ENCODE measurements around the gene ACOXL.
"Not testable (repeated sequence)": the region's sequence is repeated elsewhere in the genome, so short reads cannot be mapped to it uniquely, and the experiment has no call there.

The ACOXL gene

GRCh38 chr2:111072220-111072871, 340.0 kb downstream of the ACOXL start:
- H3K4me2 ChIP-seq (ENCODE audit: low read length): peak overlapping the region; percentile 66
- peak overlapping the region; percentile 19 for H3K9ac ChIP-seq (ENCODE audit: low read depth, low read length)
- peaks cover 33% of the 10 kb centered on the region for H3K27me3 ChIP-seq (ENCODE audit: control insufficient read depth, insufficient read depth, low read length)

GRCh38 chr2:111082659-111083058, 350.3 kb downstream of the ACOXL start:
- not testable (repeated sequence) for H3K4me3 ChIP-seq (ENCODE audit: low read length); H3K9me3 ChIP-seq (replicated peaks; ENCODE audit: low read length); H3K4me2 ChIP-seq (ENCODE audit: low read length); H3K9ac ChIP-seq (ENCODE audit: low read depth, low read length); H3K36me3 ChIP-seq (ENCODE audit: insufficient read depth, low read length); H3K4me1 ChIP-seq (ENCODE audit: control insufficient read depth, insufficient read depth, low read length)
- H3K27me3 ChIP-seq (ENCODE audit: control insufficient read depth, insufficient read depth, low read length): peaks cover 50% of the 10 kb centered on the region

More at GRCh38 chr2:111072220-111072871, 340.0 kb downstream of the ACOXL start:
- H3K9me3 ChIP-seq (replicated peaks; ENCODE audit: low read length): peaks cover 4% of the 10 kb centered on the region
- no peaks in the 10 kb centered on the region for H3K36me3 ChIP-seq (ENCODE audit: insufficient read depth, low read length)
- peaks cover 21% of the 10 kb centered on the region for H3K4me1 ChIP-seq (ENCODE audit: control insufficient read depth, insufficient read depth, low read length)
- peak overlapping the region; percentile 10 for H3K4me3 ChIP-seq (ENCODE audit: low read length)

GRCh38 chr2:111091811-111092211, 359.4 kb downstream of the ACOXL start:
- no peak overlapping the region for H3K9ac ChIP-seq (ENCODE audit: low read depth, low read length)
- no peaks in the 10 kb centered on the region for H3K9me3 ChIP-seq (replicated peaks; ENCODE audit: low read length)
- H3K4me1 ChIP-seq (ENCODE audit: control insufficient read depth, insufficient read depth, low read length): no peaks in the 10 kb centered on the region
- no peak overlapping the region for H3K4me2 ChIP-seq (ENCODE audit: low read length)
- H3K36me3 ChIP-seq (ENCODE audit: insufficient read depth, low read length): no peaks in the 10 kb centered on the region
- H3K4me3 ChIP-seq (ENCODE audit: low read length): no peak overlapping the region
- H3K27me3 ChIP-seq (ENCODE audit: control insufficient read depth, insufficient read depth, low read length): peaks cover 69% of the 10 kb centered on the region

GRCh38 chr2:111094691-111095090, 362.3 kb downstream of the ACOXL start:
- Histone ChIP-seq H3K36me3 (ENCODE audit: insufficient read depth, low read length) (no peaks in the 10 kb centered on the region), H3K9ac (ENCODE audit: low read depth, low read length) (no peak overlapping the region), H3K4me2 (ENCODE audit: low read length) (no peak overlapping the region), H3K4me1 (ENCODE audit: control insufficient read depth, insufficient read depth, low read length) (no peaks in the 10 kb centered on the region), H3K27me3 (ENCODE audit: control insufficient read depth, insufficient read depth, low read length) (peaks cover 76% of the 10 kb centered on the region), H3K9me3 (replicated peaks; ENCODE audit: low read length) (no peaks in the 10 kb centered on the region), H3K4me3 (ENCODE audit: low read length) (no peak overlapping the region)

GRCh38 chr2:111095434-111095833, 363.1 kb downstream of the ACOXL start:
- peaks cover 76% of the 10 kb centered on the region for H3K27me3 ChIP-seq (ENCODE audit: control insufficient read depth, insufficient read depth, low read length)
- H3K4me2 ChIP-seq (ENCODE audit: low read length): no peak overlapping the region
- no peak overlapping the region for H3K9ac ChIP-seq (ENCODE audit: low read depth, low read length)
- no peaks in the 10 kb centered on the region for H3K36me3 ChIP-seq (ENCODE audit: insufficient read depth, low read length)
- no peaks in the 10 kb centered on the region for H3K4me1 ChIP-seq (ENCODE audit: control insufficient read depth, insufficient read depth, low read length)
- H3K9me3 ChIP-seq (replicated peaks; ENCODE audit: low read length): no peaks in the 10 kb centered on the region
- no peak overlapping the region for H3K4me3 ChIP-seq (ENCODE audit: low read length)

- Histone ChIP-seq H3K9me3 (replicated peaks; ENCODE audit: low read length) (no peaks in the 10 kb centered on the region), H3K4me2 (ENCODE audit: low read length) (no peak overlapping the region), H3K4me1 (ENCODE audit: control insufficient read depth, insufficient read depth, low read length) (no peaks in the 10 kb centered on the region), H3K27me3 (ENCODE audit: control insufficient read depth, insufficient read depth, low read length) (peaks cover 76% of the 10 kb centered on the region), H3K36me3 (ENCODE audit: insufficient read depth, low read length) (no peaks in the 10 kb centered on the region), H3K4me3 (ENCODE audit: low read length) (no peak overlapping the region), H3K9ac (ENCODE audit: low read depth, low read length) (no peak overlapping the region)
Measured at GRCh38 chr2:111099402-111099801, 367.0 kb downstream of the ACOXL start.

GRCh38 chr2:111100087-111100764, 367.9 kb downstream of the ACOXL start:
- Histone ChIP-seq H3K9ac (ENCODE audit: low read depth, low read length) (no peak overlapping the region), H3K36me3 (ENCODE audit: insufficient read depth, low read length) (no peaks in the 10 kb centered on the region), H3K4me3 (ENCODE audit: low read length) (no peak overlapping the region), H3K27me3 (ENCODE audit: control insufficient read depth, insufficient read depth, low read length) (peaks cover 78% of the 10 kb centered on the region), H3K9me3 (replicated peaks; ENCODE audit: low read length) (no peaks in the 10 kb centered on the region), H3K4me2 (ENCODE audit: low read length) (no peak overlapping the region), H3K4me1 (ENCODE audit: control insufficient read depth, insufficient read depth, low read length) (no peaks in the 10 kb centered on the region)

GRCh38 chr2:111100765-111101162, 368.4 kb downstream of the ACOXL start:
- H3K9me3 ChIP-seq (replicated peaks; ENCODE audit: low read length): no peaks in the 10 kb centered on the region
- H3K4me2 ChIP-seq (ENCODE audit: low read length): no peak overlapping the region
- no peaks in the 10 kb centered on the region for H3K4me1 ChIP-seq (ENCODE audit: control insufficient read depth, insufficient read depth, low read length)
- H3K4me3 ChIP-seq (ENCODE audit: low read length): no peak overlapping the region
- peaks cover 80% of the 10 kb centered on the region for H3K27me3 ChIP-seq (ENCODE audit: control insufficient read depth, insufficient read depth, low read length)
- H3K9ac ChIP-seq (ENCODE audit: low read depth, low read length): no peak overlapping the region
- no peaks in the 10 kb centered on the region for H3K36me3 ChIP-seq (ENCODE audit: insufficient read depth, low read length)

- Histone ChIP-seq H3K4me2 (ENCODE audit: low read length) (no peak overlapping the region), H3K4me3 (ENCODE audit: low read length) (no peak overlapping the region), H3K9ac (ENCODE audit: low read depth, low read length) (no peak overlapping the region), H3K36me3 (ENCODE audit: insufficient read depth, low read length) (no peaks in the 10 kb centered on the region), H3K27me3 (ENCODE audit: control insufficient read depth, insufficient read depth, low read length) (peaks cover 81% of the 10 kb centered on the region), H3K9me3 (replicated peaks; ENCODE audit: low read length) (no peaks in the 10 kb centered on the region), H3K4me1 (ENCODE audit: control insufficient read depth, insufficient read depth, low read length) (no peaks in the 10 kb centered on the region)
Measured at GRCh38 chr2:111101592-111101991, 369.2 kb downstream of the ACOXL start.

GRCh38 chr2:111102216-111102615, 369.8 kb downstream of the ACOXL start:
- H3K4me1 ChIP-seq (ENCODE audit: control insufficient read depth, insufficient read depth, low read length): no peaks in the 10 kb centered on the region
- H3K36me3 ChIP-seq (ENCODE audit: insufficient read depth, low read length): no peaks in the 10 kb centered on the region
- H3K4me2 ChIP-seq (ENCODE audit: low read length): no peak overlapping the region
- H3K9me3 ChIP-seq (replicated peaks; ENCODE audit: low read length): no peaks in the 10 kb centered on the region
- H3K4me3 ChIP-seq (ENCODE audit: low read length): no peak overlapping the region
- no peak overlapping the region for H3K9ac ChIP-seq (ENCODE audit: low read depth, low read length)
- H3K27me3 ChIP-seq (ENCODE audit: control insufficient read depth, insufficient read depth, low read length): peaks cover 82% of the 10 kb centered on the region

GRCh38 chr2:111105926-111106325, 373.6 kb downstream of the ACOXL start:
- Histone ChIP-seq H3K27me3 (ENCODE audit: control insufficient read depth, insufficient read depth, low read length) (peaks cover 66% of the 10 kb centered on the region), H3K36me3 (ENCODE audit: insufficient read depth, low read length) (no peaks in the 10 kb centered on the region)

GRCh38 chr2:111106706-111107105, 374.3 kb downstream of the ACOXL start:
- Histone ChIP-seq H3K9ac (ENCODE audit: low read depth, low read length) (no peak overlapping the region), H3K4me1 (ENCODE audit: control insufficient read depth, insufficient read depth, low read length) (no peaks in the 10 kb centered on the region), H3K9me3 (replicated peaks; ENCODE audit: low read length) (no peaks in the 10 kb centered on the region), H3K27me3 (ENCODE audit: control insufficient read depth, insufficient read depth, low read length) (peaks cover 70% of the 10 kb centered on the region), H3K36me3 (ENCODE audit: insufficient read depth, low read length) (no peaks in the 10 kb centered on the region), H3K4me2 (ENCODE audit: low read length) (no peak overlapping the region), H3K4me3 (ENCODE audit: low read length) (no peak overlapping the region)

More at GRCh38 chr2:111105926-111106325, 373.6 kb downstream of the ACOXL start:
- Histone ChIP-seq H3K9ac (ENCODE audit: low read depth, low read length) (no peak overlapping the region), H3K4me2 (ENCODE audit: low read length) (no peak overlapping the region), H3K9me3 (replicated peaks; ENCODE audit: low read length) (no peaks in the 10 kb centered on the region), H3K4me3 (ENCODE audit: low read length) (no peak overlapping the region), H3K4me1 (ENCODE audit: control insufficient read depth, insufficient read depth, low read length) (no peaks in the 10 kb centered on the region)

All from skeletal muscle satellite cell (primary cell).